Activated CD4-positive, alpha-beta T cell treated with anti-CD3 and anti-CD28 coated beads, Interleukin-2, amount 50 U/mL, for 48 hours (primary cell): ENCODE data around the gene ADAMTSL1.

Experiments used
- DNase-seq, 2 experiments: peaks; one replicate each; pipeline ENCODE4 v3.0.0-alpha.2; 2020

ADAMTSL1 gene

DNA sequence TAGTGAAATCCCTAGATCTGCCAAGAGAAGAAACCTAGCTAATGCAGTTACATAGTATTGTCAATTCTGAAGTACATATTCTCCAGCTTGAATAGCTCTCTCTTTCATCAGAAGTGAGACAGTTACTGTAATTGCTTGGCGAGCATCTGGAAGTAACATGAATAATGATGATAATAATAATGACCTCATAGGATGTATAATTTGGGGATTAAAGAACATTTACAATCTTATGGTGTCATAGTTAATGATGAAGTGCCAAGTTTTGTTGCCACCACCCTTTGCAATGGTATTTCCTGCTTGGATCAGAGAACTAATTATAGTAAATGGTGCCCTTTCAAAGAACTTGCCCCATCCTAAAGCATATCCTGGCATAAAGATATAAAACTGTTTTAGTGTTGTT is 201.4 kb downstream of the ADAMTSL1 start:
- DNase-seq: no peak

DNA sequence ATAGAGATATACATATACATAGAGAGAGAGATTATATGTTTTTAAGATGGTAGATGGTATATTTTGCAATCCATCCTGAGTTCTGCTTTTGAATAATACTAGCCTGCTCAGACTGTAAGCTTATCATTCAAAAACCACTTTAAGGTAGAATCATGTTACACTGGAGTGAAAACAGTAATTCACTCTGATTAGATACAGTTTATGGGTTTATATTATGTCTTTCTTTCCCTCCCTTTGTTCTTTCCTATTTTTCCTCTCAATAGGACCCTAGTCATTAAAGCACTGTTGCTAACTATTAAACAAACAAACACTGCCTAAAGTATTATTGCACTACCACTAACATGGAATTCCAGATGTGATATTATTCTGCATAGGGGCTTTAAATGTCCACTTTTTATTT is 202.0 kb downstream of the ADAMTSL1 start:
- DNase-seq: no peak

DNA sequence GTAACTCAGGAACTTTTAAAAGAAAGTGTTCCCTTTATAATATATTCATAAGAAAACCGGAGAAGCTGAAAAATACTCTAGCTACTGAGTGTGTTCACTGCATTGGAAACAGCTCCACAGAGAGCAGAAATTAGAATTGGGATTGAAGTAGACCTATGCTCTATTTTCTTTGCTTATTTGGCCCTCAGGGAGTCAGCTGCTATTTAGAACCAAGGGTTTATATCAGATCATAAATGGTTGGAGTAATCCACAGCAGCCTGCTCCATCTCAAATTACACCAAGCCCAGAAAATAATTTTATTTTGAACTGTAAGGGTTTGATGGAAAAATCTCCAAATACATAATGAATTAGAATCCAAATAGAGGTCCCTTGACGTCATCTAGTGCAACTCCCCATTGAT is 202.6 kb downstream of the ADAMTSL1 start:
- no peak for DNase-seq

DNA sequence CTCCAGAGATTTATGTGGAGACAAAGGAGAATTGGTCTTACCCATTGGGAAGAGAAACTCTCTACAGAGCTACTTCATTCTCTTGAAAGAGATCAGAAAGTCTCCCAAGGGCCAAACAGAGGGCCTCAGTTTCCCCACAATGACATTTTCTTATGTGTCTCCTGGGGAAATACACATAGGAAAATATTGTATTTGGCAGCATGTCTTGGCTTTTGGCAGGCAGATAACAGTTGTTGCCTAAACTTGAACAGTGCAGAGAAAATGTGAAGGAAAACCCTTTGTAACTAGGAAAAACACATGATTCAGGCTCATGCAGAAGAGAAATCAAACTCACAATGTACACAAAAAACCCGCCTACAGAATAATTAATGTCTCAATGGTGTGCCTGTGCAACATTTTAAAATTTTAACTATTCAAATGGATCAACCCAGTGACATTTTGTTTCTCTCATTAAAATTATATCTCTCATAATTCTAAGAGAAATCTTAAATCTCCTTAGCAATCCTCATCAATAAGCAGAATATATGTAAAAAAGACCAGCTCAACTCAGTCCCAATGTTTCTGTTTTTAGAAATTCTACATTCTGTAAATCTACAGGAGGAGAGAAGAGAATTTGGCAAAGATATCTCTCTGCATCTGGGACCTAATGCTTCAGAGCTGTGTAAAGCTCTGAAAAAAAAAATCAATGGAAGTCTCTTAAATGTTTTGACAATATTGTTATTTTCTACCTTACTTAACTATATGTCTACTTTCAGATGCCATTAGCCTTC is 205.1 kb downstream of the ADAMTSL1 start:
- no peak for DNase-seq

DNA sequence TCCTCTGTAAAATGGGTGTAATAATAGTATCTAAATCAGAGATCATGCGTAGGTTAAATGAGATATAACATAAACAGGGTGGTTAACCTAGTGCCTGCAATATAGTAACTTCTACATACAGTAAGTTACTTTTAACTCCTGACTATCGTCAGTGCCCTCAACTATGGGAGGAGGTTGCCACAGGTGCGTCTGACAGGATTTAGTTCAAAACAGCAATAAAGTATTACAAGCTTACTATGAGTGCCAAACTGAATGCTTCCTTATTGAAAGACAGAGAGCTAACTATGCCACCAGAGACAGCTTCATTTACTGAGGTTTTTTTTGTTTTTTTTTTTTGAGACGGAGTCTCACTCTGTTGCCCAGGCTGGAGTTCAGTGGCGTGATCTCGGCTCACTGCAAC is 209.0 kb downstream of the ADAMTSL1 start:
- no peak for DNase-seq

DNA sequence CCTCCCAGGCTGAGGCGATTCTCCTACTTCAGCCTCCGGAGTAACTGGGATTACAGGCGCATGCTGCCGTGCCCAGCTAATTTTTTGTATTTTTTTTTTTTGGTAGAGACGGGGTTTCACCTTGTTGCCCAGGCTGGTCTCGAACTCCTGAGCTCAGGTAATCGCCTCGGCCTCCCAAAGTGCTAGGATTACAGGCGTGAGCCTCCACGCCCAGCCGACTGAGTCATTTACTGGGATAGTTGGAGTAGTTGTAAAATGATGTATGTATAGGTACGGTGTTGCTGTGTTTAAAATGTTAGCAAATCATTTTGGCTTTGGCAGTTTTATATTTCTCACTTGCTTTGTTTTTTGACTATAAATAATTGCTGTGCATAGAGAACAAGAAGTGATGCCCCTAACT is 209.4 kb downstream of the ADAMTSL1 start:
- no peak for DNase-seq

DNA sequence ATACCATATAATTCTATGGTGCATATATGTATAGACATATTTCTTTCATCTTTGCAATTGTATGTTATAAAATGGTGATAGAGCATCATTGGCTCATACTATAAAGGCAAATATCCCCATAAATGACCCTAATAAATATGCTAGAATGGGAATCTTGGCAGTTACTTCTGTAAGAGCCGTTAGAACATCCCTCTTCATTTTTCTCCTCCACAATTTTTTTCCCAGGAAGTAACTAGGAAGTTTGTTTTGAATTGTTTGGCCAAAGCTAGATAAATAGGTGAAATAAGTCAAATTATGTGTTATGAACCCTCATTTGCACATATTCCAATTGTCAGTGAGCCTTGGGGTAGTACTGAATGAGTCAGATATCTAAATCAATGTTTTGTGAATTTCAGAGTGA is 209.9 kb downstream of the ADAMTSL1 start:
- DNase-seq: no peak

DNA sequence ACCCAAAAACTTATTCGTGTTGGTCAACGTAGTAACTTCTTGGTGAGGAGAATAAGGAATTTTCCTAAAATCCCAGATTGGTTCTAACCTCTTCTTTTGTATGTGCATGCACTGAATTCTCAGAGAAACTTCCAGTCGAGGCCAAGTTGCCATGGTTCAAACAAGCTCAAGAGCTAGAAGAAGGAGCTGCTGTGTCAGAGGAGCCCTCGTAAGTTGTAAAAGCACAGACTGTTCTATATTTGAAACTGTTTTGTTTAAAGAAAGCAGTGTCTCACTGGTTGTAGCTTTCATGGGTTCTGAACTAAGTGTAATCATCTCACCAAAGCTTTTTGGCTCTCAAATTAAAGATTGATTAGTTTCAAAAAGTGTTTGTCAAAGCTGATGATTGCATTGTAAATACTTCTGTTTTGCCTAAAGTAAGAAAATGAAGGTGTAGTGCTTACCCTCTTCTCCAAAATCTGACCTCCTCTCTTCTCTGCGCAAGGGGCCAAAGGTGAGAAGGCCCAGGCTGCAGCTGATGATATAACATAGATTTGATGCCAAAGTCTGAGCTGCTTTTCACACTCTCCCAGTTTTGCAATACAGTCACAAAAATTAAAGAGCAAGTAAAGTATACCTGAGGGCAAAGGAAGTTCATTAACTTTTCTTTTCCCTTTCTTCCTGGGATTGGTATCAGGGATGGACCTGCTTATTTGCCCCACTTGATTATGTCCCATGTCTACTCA is 210.8 kb downstream of the ADAMTSL1 start:
- DNase-seq: no peak

DNA sequence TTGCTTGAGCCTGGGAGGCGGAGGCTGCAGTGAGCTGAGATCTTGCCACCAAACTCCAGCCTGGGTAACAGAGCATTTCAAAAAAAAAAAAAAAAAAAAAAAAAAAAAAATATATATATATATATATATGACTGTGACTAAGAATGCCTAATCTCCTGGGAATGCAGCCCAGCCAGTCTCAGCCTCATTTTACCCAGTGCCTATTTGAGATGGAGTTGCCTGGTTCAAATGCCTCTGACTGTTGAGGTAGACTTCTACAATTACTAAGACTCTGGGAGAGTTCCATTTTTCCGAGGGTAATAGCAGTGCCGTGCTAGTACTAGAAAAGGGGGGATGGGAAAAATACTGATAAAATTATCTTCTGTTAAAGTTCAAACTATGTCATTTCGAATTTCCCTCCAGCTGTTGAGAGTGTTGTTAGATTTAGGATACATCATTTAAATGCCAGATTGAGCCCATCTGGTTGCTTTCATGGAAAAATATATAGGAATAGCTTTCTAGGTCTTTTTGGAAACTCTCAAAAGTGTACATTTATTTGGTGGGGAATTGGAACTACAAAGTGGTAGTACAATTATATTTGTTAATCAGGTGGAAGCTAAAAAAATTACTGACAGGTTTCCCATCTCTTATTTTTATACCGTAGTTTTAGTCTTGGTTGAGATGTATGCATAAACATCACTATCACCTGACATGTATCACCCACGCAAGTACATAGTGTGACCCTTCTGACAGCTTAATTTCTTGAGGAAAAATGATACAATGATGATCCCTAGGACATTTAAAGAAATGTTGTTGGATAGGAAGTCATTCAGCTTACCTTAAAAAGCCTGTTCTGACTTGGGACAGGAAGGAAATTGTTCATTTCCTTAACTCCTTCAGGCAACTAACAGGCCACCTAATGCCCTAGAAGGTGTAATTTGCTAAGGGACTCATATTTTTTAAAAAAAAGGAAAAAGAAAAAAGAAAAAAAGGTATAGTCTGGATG is 214.9 kb downstream of the ADAMTSL1 start:
- no peak for DNase-seq

DNA sequence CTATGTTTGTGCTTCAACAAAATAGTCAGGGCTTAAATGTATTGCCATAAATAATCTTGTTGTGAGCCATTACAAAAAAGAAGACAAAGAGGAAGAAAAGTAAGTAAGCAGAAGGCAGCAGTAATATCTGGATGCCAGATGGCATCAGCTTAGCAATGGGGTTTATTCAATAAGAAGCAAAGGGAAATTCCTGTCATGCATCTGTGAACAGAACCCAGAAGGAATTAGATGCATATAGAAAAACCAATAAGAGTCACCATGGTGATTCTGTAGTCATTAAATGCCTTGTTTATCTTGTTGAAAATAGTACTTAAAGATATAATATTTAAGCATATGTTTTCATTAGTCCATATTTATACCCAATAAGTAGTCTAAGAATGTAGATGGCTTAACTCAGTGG is 216.0 kb downstream of the ADAMTSL1 start:
- no peak for DNase-seq

DNA sequence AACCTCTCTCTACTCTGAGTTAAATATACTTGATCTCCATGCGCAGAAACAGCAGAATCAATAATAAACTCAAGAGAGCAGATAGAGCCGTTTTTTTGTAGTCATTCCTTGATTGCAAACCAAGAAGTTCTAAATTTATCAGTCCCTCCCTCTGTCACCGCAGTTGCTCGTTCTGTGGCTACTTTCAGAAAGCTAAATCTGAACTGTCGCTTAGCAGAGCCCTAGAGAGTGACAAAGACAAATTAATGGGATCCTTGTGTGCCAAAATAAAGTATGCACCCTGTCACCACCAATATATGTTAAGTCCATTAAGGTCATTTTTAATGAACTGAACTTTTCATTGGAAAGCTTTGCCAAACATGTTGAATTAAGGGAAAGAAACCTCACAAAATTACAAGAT is 218.3 kb downstream of the ADAMTSL1 start:
- DNase-seq: no peak

DNA sequence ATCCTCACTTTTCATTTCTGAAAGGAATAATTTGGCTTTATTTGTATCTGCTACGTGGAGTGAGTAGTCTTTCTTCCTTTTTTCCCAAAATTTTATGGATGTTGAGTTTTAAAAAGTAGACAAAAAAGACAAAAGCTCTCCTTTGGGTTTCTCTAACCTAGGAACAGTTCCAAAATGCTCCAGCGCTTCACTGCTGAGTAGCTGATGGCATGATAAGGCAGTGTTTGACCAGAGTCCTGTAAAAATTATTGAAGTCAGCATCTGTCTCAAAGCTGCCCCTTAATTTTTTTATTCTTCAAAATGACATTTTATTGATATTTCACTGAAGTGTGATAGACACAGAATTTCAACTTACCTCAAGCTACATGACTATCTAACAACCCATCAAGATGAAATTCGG is 219.0 kb downstream of the ADAMTSL1 start:
- no peak for DNase-seq

DNA sequence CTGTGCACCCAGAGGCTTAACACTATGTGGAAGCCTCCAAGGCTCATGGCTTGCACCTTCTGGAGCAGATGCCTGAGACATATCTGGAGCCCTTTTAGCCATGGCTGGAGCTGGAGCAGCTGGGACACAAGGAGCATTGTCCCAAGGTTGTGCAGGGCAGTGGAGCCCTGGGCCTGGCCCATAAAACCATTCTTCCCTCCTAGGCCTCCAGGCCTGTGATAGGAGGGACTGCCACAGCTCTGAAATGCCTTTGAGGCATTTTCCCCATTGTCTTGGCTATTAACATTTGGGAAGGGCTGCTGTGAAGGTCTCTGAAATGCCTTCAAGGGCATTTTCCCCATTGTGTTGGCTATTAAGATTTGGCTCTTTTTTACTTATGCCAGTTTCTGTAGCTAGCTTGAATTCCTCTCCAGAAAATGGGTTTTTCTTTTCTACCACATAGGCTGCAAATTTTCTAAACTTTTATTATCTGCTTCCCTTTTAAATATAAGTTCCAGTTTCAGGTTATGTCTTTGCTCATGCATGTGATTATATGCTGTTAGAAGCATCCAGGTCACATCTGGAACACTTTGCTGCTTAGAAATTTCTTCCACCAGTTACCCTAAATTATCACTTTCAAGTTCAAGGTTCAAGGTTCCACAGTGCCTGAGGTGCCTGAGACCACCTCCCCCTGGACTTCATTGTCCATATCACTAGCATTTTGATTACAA is 221.2 kb downstream of the ADAMTSL1 start:
- no peak for DNase-seq

DNA sequence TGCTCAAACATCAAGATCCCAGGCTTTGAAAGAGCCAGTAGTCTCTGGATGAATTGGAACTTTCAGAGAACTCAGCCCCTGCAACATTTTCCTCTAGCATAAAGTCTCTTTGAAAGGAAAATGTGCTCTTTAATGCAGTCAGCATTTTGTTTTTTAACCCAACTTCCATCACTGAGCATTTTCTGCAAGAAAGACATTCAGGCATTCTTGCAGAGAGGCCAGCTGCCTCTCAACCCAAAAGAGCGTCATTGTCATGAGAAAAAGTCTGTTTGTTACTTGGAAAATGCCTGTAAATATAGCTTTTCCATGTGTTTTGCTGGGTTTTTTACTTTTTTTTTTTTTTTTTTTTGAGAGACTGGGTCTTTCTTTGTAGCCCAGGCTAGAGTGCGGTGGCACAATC is 225.0 kb downstream of the ADAMTSL1 start:
- DNase-seq: no peak

DNA sequence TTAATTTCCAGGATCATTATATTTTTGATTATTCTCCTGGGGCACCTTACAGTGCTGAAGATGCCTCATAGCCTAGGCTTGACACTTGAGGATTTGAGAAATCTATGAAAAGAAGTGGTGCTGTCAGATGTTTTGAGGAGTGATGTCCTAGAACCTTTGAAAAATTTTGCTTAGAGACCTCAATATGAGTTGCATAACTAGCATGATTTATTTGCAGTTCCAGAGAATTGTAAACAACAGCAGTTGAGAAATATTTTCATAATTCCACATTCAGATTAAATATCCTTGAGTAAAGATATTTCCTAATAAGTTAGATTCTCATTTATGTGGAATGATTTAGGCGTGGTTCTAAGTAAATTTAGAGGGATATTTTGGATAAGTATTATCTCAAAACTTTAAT is 225.8 kb downstream of the ADAMTSL1 start:
- no peak for DNase-seq

DNA sequence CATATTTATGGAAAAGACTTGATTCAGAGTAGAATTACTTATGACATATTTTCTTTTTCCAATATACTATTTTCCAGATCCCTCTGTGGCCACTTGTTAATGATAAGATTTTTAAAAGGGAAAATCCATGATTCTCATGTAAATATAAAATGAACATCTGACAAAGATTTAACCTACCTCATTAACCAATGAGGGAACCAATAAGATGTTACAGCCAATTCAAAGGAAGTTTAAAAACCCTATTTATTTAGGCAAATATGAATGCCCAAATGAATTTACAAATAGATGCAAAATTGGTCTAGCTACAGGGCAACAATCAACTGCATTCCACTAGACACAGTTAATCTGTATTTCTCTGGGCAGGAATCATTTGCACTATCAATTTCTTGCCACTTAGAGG is 226.8 kb downstream of the ADAMTSL1 start:
- DNase-seq: no peak

DNA sequence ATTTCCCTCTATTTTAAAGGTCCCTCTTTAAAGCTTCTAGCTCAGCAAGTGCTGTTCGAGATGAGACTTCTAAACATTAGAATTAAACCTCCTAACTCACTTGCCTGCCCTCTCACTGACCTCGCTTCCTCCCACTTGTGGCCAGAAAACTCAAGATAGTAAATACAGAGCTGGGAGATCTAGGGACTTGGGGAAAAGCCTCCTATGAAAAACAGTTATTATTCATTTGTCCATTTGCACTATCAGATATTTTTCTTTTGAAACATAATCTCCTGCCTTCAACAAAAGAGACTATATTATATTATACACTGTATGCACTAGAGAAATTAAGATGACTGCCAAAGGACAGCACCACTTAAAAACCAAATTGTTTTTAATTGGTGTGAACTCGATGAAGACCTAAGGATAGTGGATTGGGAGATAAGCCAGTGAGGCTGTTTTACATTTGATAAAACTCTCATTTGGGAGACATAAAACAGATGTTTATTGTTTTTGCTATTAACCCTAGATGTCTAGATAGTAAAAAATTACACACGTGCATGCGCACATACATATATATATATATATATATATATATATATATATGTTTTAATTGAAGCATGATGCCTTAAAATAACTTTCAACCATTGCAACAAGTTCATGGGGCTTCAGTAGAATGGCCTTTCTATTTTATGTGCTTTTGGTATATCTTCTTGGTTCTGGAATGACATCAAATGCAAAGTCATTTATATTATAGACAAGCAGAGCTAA is 229.4 kb downstream of the ADAMTSL1 start:
- DNase-seq: no peak

DNA sequence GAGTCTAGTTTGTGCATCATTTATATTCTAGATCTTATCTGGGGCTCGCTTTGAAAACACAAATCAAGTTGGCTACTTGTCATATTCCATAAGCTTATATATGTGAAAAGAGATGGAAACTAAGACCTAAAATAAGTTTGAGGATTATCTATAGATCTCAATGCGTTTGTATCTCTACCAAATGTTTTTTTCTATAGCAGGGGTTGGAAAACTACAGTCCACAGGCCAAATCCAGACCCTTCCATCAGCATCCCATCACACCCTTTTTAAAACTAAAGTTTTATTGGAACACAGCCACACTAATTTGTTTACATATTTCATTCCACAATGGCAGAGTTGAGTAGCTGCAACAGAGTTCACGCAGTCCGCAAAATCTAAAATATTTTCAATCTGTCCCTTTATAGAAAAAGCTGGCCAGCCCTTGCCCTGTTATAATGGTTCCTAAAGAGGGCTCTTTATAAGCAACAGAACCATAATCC is 230.0 kb downstream of the ADAMTSL1 start:
- no peak for DNase-seq

DNA sequence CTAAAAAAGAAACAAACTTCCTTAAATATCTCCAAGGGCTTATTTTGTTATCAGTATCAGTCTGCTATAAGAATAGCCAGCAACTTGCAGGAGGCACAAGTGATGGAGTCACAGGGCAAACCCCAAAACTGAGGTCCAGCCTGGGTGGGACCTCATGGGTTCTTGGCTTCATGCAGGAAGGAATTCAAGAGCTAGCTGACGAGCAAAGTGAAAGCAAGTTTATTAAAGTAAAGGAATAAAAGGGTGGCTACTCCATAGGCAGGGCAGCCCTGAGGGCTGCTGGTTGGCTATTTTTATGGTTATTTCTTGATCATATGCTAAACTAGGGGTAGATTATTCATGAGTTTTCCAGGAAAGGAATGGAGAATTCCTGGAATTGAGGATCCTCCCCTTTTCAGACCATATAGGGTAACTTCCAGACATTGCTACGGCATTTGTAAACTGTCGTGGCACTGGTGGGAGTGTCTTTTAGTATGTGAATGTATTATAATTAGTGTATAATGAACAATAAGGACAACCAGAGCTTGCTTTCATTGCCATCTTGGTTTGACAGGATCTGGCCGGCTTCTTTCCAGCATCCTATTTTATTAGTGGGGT is 231.9 kb downstream of the ADAMTSL1 start:
- no peak for DNase-seq

DNA sequence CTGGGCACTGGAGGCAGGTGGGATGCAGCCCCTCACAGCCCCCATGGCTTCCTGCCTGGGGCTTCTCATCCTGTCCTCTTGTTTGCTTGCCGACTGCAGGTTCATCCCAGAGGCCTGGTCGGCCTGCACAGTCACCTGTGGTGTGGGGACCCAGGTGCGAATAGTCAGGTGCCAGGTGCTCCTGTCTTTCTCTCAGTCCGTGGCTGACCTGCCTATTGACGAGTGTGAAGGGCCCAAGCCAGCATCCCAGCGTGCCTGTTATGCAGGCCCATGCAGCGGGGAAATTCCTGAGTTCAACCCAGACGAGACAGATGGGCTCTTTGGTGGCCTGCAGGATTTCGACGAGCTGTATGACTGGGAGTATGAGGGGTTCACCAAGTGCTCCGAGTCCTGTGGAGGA is 232.7 kb downstream of the ADAMTSL1 start:
- no peak for DNase-seq

DNA sequence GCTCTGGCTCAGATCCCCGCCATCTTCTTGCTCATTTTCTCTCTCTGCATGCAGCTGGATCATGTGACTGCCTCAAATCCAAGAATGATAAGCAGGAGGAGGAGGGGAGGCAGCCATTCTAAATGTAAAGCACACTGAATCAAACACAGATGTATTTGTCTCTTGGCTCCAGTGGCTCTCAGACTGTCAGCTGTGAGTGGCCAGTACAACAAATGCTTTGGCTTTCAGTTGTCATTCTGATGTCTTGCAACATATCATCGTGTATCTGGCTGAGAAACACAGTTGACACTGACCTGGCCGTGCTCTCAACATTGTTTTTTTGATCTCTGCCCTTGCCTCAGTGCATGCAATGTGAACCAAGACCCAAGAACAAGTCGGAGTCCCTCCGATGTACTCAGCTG is 233.1 kb downstream of the ADAMTSL1 start:
- DNase-seq: no peak
